Measurements from ENCODE around the gene TRIM64.
"Not testable (repeated sequence)": the region's sequence is repeated elsewhere in the genome, so short reads cannot be mapped to it uniquely, and the experiment has no call there.

DNA sequence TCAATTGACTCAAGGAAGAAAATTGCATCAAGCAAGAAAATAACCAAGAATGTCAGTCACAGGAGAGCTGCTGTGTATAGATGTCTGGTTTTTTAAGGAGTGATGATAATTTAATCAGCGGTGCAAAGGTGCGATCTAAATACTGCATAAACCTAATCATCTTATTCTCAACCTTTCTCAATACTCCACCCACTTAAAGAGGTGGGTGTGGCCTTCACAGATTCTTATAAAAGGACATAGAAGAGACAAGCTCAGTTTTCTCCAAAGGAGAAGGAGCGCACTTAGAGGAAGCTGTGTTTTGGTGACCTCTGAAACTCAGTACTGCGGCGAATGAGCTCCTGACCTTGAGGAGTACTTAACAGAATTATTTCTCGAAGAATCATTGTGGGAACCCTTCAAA is 42.1 kb upstream of the TRIM64 start, which contains the start of gene TRIM49D2:
- TF ChIP-seq, protein P1, sequence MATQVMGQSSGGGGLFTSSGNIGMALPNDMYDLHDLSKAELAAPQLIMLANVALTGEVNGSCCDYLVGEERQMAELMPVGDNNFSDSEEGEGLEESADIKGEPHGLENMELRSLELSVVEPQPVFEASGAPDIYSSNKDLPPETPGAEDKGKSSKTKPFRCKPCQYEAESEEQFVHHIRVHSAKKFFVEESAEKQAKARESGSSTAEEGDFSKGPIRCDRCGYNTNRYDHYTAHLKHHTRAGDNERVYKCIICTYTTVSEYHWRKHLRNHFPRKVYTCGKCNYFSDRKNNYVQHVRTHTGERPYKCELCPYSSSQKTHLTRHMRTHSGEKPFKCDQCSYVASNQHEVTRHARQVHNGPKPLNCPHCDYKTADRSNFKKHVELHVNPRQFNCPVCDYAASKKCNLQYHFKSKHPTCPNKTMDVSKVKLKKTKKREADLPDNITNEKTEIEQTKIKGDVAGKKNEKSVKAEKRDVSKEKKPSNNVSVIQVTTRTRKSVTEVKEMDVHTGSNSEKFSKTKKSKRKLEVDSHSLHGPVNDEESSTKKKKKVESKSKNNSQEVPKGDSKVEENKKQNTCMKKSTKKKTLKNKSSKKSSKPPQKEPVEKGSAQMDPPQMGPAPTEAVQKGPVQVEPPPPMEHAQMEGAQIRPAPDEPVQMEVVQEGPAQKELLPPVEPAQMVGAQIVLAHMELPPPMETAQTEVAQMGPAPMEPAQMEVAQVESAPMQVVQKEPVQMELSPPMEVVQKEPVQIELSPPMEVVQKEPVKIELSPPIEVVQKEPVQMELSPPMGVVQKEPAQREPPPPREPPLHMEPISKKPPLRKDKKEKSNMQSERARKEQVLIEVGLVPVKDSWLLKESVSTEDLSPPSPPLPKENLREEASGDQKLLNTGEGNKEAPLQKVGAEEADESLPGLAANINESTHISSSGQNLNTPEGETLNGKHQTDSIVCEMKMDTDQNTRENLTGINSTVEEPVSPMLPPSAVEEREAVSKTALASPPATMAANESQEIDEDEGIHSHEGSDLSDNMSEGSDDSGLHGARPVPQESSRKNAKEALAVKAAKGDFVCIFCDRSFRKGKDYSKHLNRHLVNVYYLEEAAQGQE (IDR thresholded peaks at IDR 0.05; ENCODE audit: insufficient read depth in 1 of 2, low read depth in 2 of 2, low read length in 2 of 2), result not testable (repeated sequence)
- TF ChIP-seq POLR2AphosphoS5 (IDR thresholded peaks at IDR 0.05; ENCODE audit: low read depth, low read length); SIN3A (IDR thresholded peaks at IDR 0.05; ENCODE audit: borderline replicate concordance, insufficient read depth, low read length); TAF1 (IDR thresholded peaks at IDR 0.05; ENCODE audit: borderline replicate concordance, insufficient read depth, low read length); FOXP2 (optimal IDR thresholded peaks at IDR 0.05; ENCODE audit: borderline replicate concordance, extremely low read depth, extremely low read length, insufficient read depth): not testable (repeated sequence)

Measured in PFSK-1 (cell line).